Fibroblast of lung (primary cell): Measurements from ENCODE around the gene C2orf74. TPM values are rescaled to one million over a fixed set of nuclear protein-coding genes. Genes with fewer than 3 reads are reported as not detected.

Experiments used
- DNase-seq, 2 donors: peaks; one replicate each; pipeline versions ENCODE4 v3.0.0 to v3.0.0-alpha.2; 2010; ENCODE audit warnings: low read depth in 2 of 2
- H2AFZ ChIP-seq: 2 replicates; pipeline ENCODE4 v1.5.1; 2012; ENCODE audit warnings: low read length, control low read depth, inconsistent platforms
- H3K27ac ChIP-seq: 2 replicates; pipeline ENCODE4 v1.5.1; 2011; ENCODE audit warnings: low read length, control low read depth; ENCODE audit not compliant: insufficient read depth
- H3K27me3 ChIP-seq: 2 replicates; pipeline ENCODE4 v1.5.1; 2011; ENCODE audit warnings: mild to moderate bottlenecking, low read length; ENCODE audit not compliant: control insufficient read depth, insufficient read depth
- H3K36me3 ChIP-seq: 2 replicates; pipeline ENCODE4 v1.5.1; 2011; ENCODE audit warnings: low read length; ENCODE audit not compliant: control insufficient read depth, insufficient read depth
- H3K4me1 ChIP-seq: 2 replicates; pipeline ENCODE4 v1.5.1; 2011; ENCODE audit warnings: low read length; ENCODE audit not compliant: control insufficient read depth, insufficient read depth; ENCODE audit errors: extremely low read depth
- H3K4me2 ChIP-seq: 2 replicates; pipeline ENCODE4 v1.5.1; 2011; ENCODE audit warnings: low read length, control low read depth; ENCODE audit not compliant: insufficient read depth; ENCODE audit errors: extremely low read depth
- H3K4me3 ChIP-seq, 4 experiments: fragments of 200-600 bp in 1 of 4; sonication (generic) in 1 of 4; replicated peaks in 1 of 4; 2 replicates each; pipeline ENCODE4 v1.5.1; 2011 to 2016; ENCODE audit warnings: low read length in 4 of 4, low read depth in 3 of 4, mild to moderate bottlenecking in 3 of 4, control low read depth in 2 of 4, inconsistent platforms in 1 of 4, mixed read lengths in 1 of 4; ENCODE audit not compliant: insufficient read depth in 1 of 4; ENCODE audit errors: control extremely low read depth in 1 of 4
- H3K79me2 ChIP-seq: 2 replicates; pipeline ENCODE4 v1.5.1; 2012; ENCODE audit warnings: mild to moderate bottlenecking, low read length, inconsistent platforms; ENCODE audit not compliant: control insufficient read depth, insufficient read depth
- H3K9ac ChIP-seq: 2 replicates; pipeline ENCODE4 v1.5.1; 2011; ENCODE audit warnings: mild to moderate bottlenecking, low read length, control low read depth; ENCODE audit not compliant: insufficient read depth
- H3K9me3 ChIP-seq: 2 replicates; pipeline ENCODE4 v1.5.1; 2012; ENCODE audit warnings: low read depth, low read length; ENCODE audit not compliant: control insufficient read depth, insufficient read depth
- H4K20me1 ChIP-seq: 2 replicates; pipeline ENCODE4 v1.5.1; 2011; ENCODE audit warnings: low read length; ENCODE audit not compliant: control insufficient read depth, insufficient read depth; ENCODE audit errors: extremely low read depth
- EZH2 ChIP-seq: IDR thresholded peaks from 2 replicates; pipeline ENCODE4 v1.5.1; 2012; ENCODE audit warnings: low read length, control low read depth, mild to moderate bottlenecking; ENCODE audit errors: missing control alignments
- polyA plus RNA-seq, 2 donors: library from polyadenylated mRNA; depleted of rRNA in 1 of 2; stranded (reverse) in 1 of 2; unstranded in 1 of 2; fragments of >200 nt; gene quantifications; 2 replicates each; pipeline ENCODE4 v1.2.1, GENCODE V29; 2011 to 2012; ENCODE audit warnings: missing spikeins in 1 of 2
- total RNA-seq: library from RNA; depleted of rRNA; stranded (reverse); fragments of >200 nt; gene quantifications from 2 replicates; pipeline ENCODE4 v1.2.1, GENCODE V29; 2014

C2orf74 gene
- total and polyA plus RNA-seq, 2 donors (not counting 1 experiment from before 2014, with no cell fraction given), result 21.5 to 44.0 TPM

DNA sequence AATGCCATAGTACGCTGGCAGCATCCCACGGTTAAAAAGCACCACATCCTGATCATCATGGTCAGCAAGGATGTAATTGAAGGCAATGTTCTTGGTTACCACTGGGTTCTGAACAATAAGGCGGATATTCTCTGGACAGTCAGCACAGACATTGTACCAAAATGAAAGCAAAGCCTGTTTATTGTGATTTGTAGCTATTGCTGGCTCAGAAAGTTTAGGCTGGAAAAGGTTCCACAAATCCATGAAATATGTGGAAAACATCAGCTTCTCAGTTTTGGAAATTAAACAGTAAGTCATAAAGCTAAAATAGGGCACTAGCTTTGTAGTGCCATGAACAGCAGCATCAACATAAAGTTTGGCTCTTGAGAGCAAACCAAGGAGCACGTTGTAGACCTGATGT, 52.2 kb downstream of the C2orf74 start:
- Histone ChIP-seq H3K27ac (no peak overlapping the region), H3K36me3 (peaks cover 2% of the 10 kb centered on the region), H2AFZ (no peak overlapping the region), H3K9me3 (no peaks in the 10 kb centered on the region), H3K79me2 (no peaks in the 10 kb centered on the region), H3K4me3 (no peak overlapping the region), H3K27me3 (no peaks in the 10 kb centered on the region), H4K20me1 (no peaks in the 10 kb centered on the region), H3K9ac (no peak overlapping the region), H3K4me1 (peaks cover 4% of the 10 kb centered on the region), H3K4me2 (no peak overlapping the region)
- no peak for TF ChIP-seq EZH2
- DNase-seq, result no peak

Other genes starting within 250 kb of the C2orf74 start
- gene PEX13, start 144.5 kb upstream of the C2orf74 start, total RNA-seq, result 25.2 and 28.1 TPM in 2 replicates
- 15.6 and 20.4 TPM in 2 replicates for gene PEX13, start 144.5 kb upstream of the C2orf74 start, polyA plus RNA-seq
- gene PUS10, start 143.9 kb upstream of the C2orf74 start, total RNA-seq, result 7.7 and 9.2 TPM in 2 replicates
- 5.5 and 6.0 TPM in 2 replicates for gene PUS10, start 143.9 kb upstream of the C2orf74 start, polyA plus RNA-seq
- gene SANBR, start 96.3 kb upstream of the C2orf74 start, total RNA-seq, result 16.4 and 21.0 TPM in 2 replicates
- gene SANBR, start 96.3 kb upstream of the C2orf74 start, polyA plus RNA-seq, result 7.7 and 7.9 TPM in 2 replicates